HL-60 (cell line): ENCODE results near the gene GLIS1.

Experiments
- DNase-seq, 2 experiments: peaks; one replicate each; pipeline ENCODE4 v3.0.0-alpha.2; 2010 to 2020; ENCODE audit warnings: low read depth in 1 of 2, low spot score in 1 of 2
- H3K27ac ChIP-seq: fragments of 250-450 bp; sonication (Bioruptor Pico); replicated peaks from 2 replicates; pipeline ENCODE4 v1.5.1; 2020; ENCODE audit warnings: mild to moderate bottlenecking, moderate library complexity
- H3K27me3 ChIP-seq: fragments of 250-450 bp; sonication (Bioruptor Pico); 2 replicates; pipeline ENCODE4 v1.5.1; 2021; ENCODE audit warnings: mild to moderate bottlenecking, moderate library complexity; ENCODE audit not compliant: insufficient read depth, poor library complexity, severe bottlenecking
- H3K4me3 ChIP-seq: replicated peaks from 2 replicates; pipeline ENCODE4 v1.5.1; 2011; ENCODE audit warnings: mild to moderate bottlenecking, control low read depth, low read length; ENCODE audit not compliant: insufficient read depth
- CTCF ChIP-seq: IDR thresholded peaks from one replicate; pipeline ENCODE4 v1.5.1; 2011; ENCODE audit warnings: low read length, control low read depth, inconsistent platforms; ENCODE audit not compliant: insufficient read depth
- GABPA ChIP-seq: IDR thresholded peaks from 2 replicates; pipeline ENCODE4 v1.6.1; 2012; ENCODE audit warnings: low read depth
- POLR2AphosphoS5 ChIP-seq: IDR thresholded peaks from 2 replicates; pipeline ENCODE4 v1.6.1; 2012; ENCODE audit warnings: low read depth
- SPI1 ChIP-seq: IDR thresholded peaks from 2 replicates; pipeline ENCODE4 v1.6.1; 2012; ENCODE audit warnings: low read depth, mild to moderate bottlenecking, borderline replicate concordance
- TF ChIP-seq, protein P1 (sequence below): IDR thresholded peaks from 2 replicates; pipeline ENCODE4 v1.6.1; 2012; ENCODE audit warnings: low read depth; ENCODE audit not compliant: insufficient replicate concordance

The GLIS1 gene

DNA sequence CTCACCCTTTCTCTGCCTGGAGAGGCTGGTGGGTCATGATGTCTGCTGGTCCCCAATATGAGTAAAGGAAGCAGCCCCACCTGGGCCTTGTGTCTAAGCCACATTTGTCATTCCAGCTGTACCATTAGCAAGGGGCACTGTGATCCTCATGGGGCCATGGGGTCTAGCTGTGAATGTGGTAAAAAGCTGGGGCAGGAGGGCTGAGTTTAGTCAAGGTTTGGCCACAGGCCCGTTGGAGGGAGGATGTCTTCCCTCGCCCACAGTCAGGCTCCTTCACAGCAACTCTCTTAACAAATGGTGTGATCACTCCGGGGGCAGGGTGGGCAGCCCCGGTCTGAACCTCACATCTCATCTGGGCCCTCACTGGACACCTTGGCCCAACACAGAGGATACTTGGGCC is 164.3 kb downstream of the GLIS1 start:
- DNase-seq: no peak
- no peak overlapping the region for H3K27ac ChIP-seq
- TF ChIP-seq SPI1 (no peak), CTCF (no peak), POLR2AphosphoS5 (no peak), GABPA (no peak)
- TF ChIP-seq, protein P1, sequence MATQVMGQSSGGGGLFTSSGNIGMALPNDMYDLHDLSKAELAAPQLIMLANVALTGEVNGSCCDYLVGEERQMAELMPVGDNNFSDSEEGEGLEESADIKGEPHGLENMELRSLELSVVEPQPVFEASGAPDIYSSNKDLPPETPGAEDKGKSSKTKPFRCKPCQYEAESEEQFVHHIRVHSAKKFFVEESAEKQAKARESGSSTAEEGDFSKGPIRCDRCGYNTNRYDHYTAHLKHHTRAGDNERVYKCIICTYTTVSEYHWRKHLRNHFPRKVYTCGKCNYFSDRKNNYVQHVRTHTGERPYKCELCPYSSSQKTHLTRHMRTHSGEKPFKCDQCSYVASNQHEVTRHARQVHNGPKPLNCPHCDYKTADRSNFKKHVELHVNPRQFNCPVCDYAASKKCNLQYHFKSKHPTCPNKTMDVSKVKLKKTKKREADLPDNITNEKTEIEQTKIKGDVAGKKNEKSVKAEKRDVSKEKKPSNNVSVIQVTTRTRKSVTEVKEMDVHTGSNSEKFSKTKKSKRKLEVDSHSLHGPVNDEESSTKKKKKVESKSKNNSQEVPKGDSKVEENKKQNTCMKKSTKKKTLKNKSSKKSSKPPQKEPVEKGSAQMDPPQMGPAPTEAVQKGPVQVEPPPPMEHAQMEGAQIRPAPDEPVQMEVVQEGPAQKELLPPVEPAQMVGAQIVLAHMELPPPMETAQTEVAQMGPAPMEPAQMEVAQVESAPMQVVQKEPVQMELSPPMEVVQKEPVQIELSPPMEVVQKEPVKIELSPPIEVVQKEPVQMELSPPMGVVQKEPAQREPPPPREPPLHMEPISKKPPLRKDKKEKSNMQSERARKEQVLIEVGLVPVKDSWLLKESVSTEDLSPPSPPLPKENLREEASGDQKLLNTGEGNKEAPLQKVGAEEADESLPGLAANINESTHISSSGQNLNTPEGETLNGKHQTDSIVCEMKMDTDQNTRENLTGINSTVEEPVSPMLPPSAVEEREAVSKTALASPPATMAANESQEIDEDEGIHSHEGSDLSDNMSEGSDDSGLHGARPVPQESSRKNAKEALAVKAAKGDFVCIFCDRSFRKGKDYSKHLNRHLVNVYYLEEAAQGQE: no peak
- H3K27me3 ChIP-seq: peaks cover 2% of the 10 kb centered on the region
- H3K4me3 ChIP-seq: no peak overlapping the region

- H3K27ac ChIP-seq: no peak overlapping the region
- H3K27me3 ChIP-seq: peaks cover 2% of the 10 kb centered on the region
- no peak for DNase-seq
- TF ChIP-seq POLR2AphosphoS5: no peak
- no peak for TF ChIP-seq GABPA
- TF ChIP-seq, protein P1: no peak
- no peak for TF ChIP-seq CTCF
- TF ChIP-seq SPI1: no peak
- H3K4me3 ChIP-seq: no peak overlapping the region
These were observed 165.0 kb downstream of the GLIS1 start for GRCh38 chr1:53573931-53574330.

- DNase-seq: no peak
- TF ChIP-seq SPI1: no peak
- no peak for TF ChIP-seq POLR2AphosphoS5
- no peak for TF ChIP-seq GABPA
- no peak for TF ChIP-seq CTCF
- TF ChIP-seq, protein P1: no peak
- Histone ChIP-seq H3K27me3 (peaks cover 2% of the 10 kb centered on the region), H3K4me3 (no peak overlapping the region), H3K27ac (no peak overlapping the region)
These were observed 165.4 kb downstream of the GLIS1 start for GRCh38 chr1:53573522-53573921.
